MM.1S (cell line): Measurements from ENCODE around the gene CCDC71L.
"Not testable (repeated sequence)": the region's sequence is repeated elsewhere in the genome, so short reads cannot be mapped to it uniquely, and the experiment has no call there.

Experiments used
- CTCF ChIP-seq: fragments of 300-600 bp; sonication (generic); IDR thresholded peaks from 2 replicates; pipeline ENCODE4 v1.5.1; 2016; ENCODE audit warnings: antibody characterized with exemption, low read length, mixed read lengths
- EZH2 ChIP-seq: fragments of 300-600 bp; sonication (generic); optimal IDR thresholded peaks from 2 replicates; pipeline ENCODE3; 2017; ENCODE audit warnings: low read depth, mild to moderate bottlenecking, antibody characterized with exemption, low read length, mixed read lengths

GRCh38 chr7:106688161-106688560 lies 27.2 kb upstream of the CCDC71L start:
- not testable (repeated sequence) for TF ChIP-seq CTCF, EZH2
